Nephron (organoid): ENCODE data around the gene DDX31.
"Not testable (repeated sequence)": the region's sequence is repeated elsewhere in the genome, so short reads cannot be mapped to it uniquely, and the experiment has no call there.

Experiments
- H3K27ac Mint-ChIP-seq, 3 experiments: 2 replicates each; pipeline ENCODE4 v1.8.0; 2020; ENCODE audit warnings: mixed read lengths in 3 of 3, mild to moderate bottlenecking in 2 of 3, moderate library complexity in 1 of 3
- H3K27me3 Mint-ChIP-seq: 2 replicates; pipeline ENCODE4 v1.8.0; 2021; ENCODE audit warnings: low read depth, mild to moderate bottlenecking, moderate library complexity, mixed read lengths
- H3K36me3 Mint-ChIP-seq: 2 replicates; pipeline ENCODE4 v1.8.0; 2020; ENCODE audit warnings: low read depth, mixed read lengths
- H3K4me1 Mint-ChIP-seq: 2 replicates; pipeline ENCODE4 v1.8.0; 2020; ENCODE audit warnings: mixed read lengths
- H3K4me3 Mint-ChIP-seq, 3 experiments: 2 replicates each; pipeline ENCODE4 v1.8.0; 2020; ENCODE audit warnings: mild to moderate bottlenecking in 3 of 3, mixed read lengths in 3 of 3, moderate library complexity in 2 of 3
- H3K9me3 Mint-ChIP-seq: 2 replicates; pipeline ENCODE4 v1.8.0; 2020; ENCODE audit warnings: mixed read lengths
- TF ChIP-seq, protein P1 (sequence below), 3 experiments: fragments of 200-600 bp; sonication (generic); IDR thresholded peaks; one replicate each; pipeline ENCODE4 v1.5.0; 2021; ENCODE audit warnings: antibody characterized with exemption in 3 of 3; ENCODE audit not compliant: unreplicated experiment in 3 of 3

Gene DDX31

DNA sequence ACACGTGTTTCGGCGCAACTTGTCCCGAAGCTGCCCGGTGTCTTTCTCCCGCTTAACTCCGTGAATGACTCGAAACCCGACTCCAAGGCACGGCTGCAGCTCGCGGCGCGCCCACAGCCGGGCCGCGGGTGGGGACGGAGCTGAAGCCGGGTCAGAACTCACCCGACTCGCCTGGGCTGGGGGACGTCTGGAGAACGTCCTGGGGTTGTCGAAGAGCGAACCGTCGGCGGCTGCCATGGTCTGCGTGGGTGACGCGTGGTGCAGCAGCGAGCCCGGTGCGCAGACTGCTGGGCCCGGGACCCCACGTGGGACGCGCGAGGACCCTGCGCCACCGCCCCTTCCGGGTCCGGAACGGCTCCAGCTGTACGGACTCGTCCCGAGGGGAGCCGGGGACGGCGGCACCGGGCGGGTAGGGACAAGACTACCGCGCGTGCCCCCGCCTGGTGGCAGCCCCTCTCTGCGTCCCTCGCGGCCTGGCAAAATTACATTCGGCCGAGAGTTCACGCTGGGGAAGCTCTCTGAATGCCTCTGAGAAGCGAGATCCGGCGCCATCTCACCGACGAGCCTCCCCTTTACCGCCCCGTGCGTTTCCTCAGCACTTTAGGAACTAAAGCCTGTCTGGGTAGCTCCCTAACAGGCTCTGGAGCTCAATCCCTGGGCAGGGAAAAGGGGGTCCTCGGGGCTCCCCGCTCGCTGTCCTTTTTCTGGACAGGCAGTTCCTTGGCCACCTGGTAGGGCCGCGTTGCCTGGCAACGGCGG lies at the start of gene DDX31:
Gene DDX31 (minus strand): TSS at position 286 of the 759 bp plus-strand sequence. CDS start 49 bp downstream, at position 237.
- TF ChIP-seq, protein P1, sequence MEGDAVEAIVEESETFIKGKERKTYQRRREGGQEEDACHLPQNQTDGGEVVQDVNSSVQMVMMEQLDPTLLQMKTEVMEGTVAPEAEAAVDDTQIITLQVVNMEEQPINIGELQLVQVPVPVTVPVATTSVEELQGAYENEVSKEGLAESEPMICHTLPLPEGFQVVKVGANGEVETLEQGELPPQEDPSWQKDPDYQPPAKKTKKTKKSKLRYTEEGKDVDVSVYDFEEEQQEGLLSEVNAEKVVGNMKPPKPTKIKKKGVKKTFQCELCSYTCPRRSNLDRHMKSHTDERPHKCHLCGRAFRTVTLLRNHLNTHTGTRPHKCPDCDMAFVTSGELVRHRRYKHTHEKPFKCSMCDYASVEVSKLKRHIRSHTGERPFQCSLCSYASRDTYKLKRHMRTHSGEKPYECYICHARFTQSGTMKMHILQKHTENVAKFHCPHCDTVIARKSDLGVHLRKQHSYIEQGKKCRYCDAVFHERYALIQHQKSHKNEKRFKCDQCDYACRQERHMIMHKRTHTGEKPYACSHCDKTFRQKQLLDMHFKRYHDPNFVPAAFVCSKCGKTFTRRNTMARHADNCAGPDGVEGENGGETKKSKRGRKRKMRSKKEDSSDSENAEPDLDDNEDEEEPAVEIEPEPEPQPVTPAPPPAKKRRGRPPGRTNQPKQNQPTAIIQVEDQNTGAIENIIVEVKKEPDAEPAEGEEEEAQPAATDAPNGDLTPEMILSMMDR (IDR thresholded peaks at IDR 0.05; ENCODE audit: unreplicated experiment in 3 of 3) = no peak
- Mint-ChIP-seq H3K36me3 (peaks cover 12% of the 10 kb centered on the region), H3K27me3 (no peaks in the 10 kb centered on the region), H3K4me3 (peak within 1 kb of the TSS; percentile 91 to 98 (median 93)), H3K27ac (peak within 1 kb of the TSS; percentile 88 to 97 (median 96)), H3K9me3 (no peaks in the 10 kb centered on the region), H3K4me1 (peaks cover 32% of the 10 kb centered on the region)

DNA sequence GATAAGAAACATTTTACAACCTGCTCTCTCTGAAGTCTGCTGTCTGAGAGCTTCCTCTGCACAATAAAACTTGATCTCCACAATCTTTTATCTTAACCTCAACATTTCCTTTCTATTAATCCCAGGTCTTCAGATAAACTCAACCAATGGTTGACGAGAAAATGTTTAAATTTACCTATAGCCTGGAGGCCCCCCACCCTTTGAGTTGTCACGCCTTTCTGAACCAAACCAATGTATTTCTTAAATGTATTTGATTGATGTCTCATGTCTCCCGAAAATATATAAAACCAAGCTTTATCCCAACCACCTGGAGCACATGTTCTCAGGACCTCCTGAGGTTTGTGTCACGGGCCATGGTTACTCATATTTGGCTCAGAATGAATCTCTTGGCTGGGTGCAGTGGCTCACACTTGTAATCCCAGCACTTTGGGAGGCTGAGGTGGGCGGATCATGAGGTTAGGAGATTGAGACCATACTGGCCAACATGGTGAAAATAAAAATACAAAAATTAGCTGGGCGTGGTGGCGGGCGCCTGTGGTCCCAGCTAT lies 48.7 kb upstream of the DDX31 start:
- not testable (repeated sequence) for H3K36me3 Mint-ChIP-seq, H3K4me1 Mint-ChIP-seq, H3K9me3 Mint-ChIP-seq, H3K4me3 Mint-ChIP-seq, H3K27ac Mint-ChIP-seq, H3K27me3 Mint-ChIP-seq

- no peaks in the 10 kb centered on the region for H3K36me3 Mint-ChIP-seq
- no peaks in the 10 kb centered on the region for H3K9me3 Mint-ChIP-seq
- H3K4me1 Mint-ChIP-seq = peaks cover 6% of the 10 kb centered on the region
- TF ChIP-seq, protein P1 (IDR thresholded peaks at IDR 0.05; ENCODE audit: unreplicated experiment in 3 of 3) = no peak
- no peak overlapping the region for H3K4me3 Mint-ChIP-seq
- no peak overlapping the region for H3K27ac Mint-ChIP-seq
- H3K27me3 Mint-ChIP-seq = peaks cover 5% of the 10 kb centered on the region
Measured at GRCh38 chr9:132717326-132717945, 47.7 kb upstream of the DDX31 start.

DNA sequence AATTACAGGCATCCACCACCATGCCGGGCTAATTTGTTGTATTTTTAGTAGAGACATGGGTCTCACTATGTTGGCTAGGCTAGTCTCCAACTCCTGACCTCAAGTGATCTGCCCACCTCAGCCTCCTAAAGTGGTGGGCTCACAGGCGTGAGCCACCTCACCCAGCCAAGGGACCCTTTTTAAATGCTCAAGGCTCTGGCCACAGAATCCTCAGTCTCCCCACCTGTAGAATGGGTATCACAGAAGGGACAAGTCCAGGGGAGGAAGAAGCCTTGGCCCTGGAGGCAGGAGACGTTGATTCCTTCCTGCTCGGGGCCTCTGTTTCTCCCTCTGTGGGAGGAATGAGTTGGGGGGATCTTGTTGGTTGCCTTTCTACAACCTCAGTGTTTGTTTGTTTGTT lies 46.2 kb upstream of the DDX31 start:
- Mint-ChIP-seq H3K9me3 (no peaks in the 10 kb centered on the region), H3K36me3 (no peaks in the 10 kb centered on the region), H3K4me1 (peaks cover 6% of the 10 kb centered on the region), H3K27me3 (peaks cover 5% of the 10 kb centered on the region), H3K27ac (no peak overlapping the region), H3K4me3 (no peak overlapping the region)
- TF ChIP-seq, protein P1 (IDR thresholded peaks at IDR 0.05; ENCODE audit: unreplicated experiment in 3 of 3) = no peak

- no peaks in the 10 kb centered on the region for H3K36me3 Mint-ChIP-seq
Measured at GRCh38 chr9:132712753-132713152, 43.0 kb upstream of the DDX31 start.

GRCh38 chr9:132711846-132712245 lies 42.1 kb upstream of the DDX31 start:
- TF ChIP-seq, protein P1 (IDR thresholded peaks at IDR 0.05; ENCODE audit: unreplicated experiment in 3 of 3) = no peak
- H3K36me3 Mint-ChIP-seq = no peaks in the 10 kb centered on the region
- no peak overlapping the region for H3K4me3 Mint-ChIP-seq
- peaks cover 10% of the 10 kb centered on the region for H3K27me3 Mint-ChIP-seq
- no peak overlapping the region for H3K27ac Mint-ChIP-seq
- no peaks in the 10 kb centered on the region for H3K9me3 Mint-ChIP-seq
- H3K4me1 Mint-ChIP-seq = no peaks in the 10 kb centered on the region

More at GRCh38 chr9:132712753-132713152, 43.0 kb upstream of the DDX31 start:
- H3K4me1 Mint-ChIP-seq = no peaks in the 10 kb centered on the region
- H3K27me3 Mint-ChIP-seq = peaks cover 11% of the 10 kb centered on the region
- H3K9me3 Mint-ChIP-seq = no peaks in the 10 kb centered on the region
- no peak overlapping the region for H3K27ac Mint-ChIP-seq
- TF ChIP-seq, protein P1 (IDR thresholded peaks at IDR 0.05; ENCODE audit: unreplicated experiment in 3 of 3) = no peak
- no peak overlapping the region for H3K4me3 Mint-ChIP-seq

- not testable (repeated sequence) for H3K9me3 Mint-ChIP-seq, H3K36me3 Mint-ChIP-seq, H3K27ac Mint-ChIP-seq, H3K4me1 Mint-ChIP-seq, H3K4me3 Mint-ChIP-seq
- H3K27me3 Mint-ChIP-seq = peaks cover 10% of the 10 kb centered on the region
Measured at GRCh38 chr9:132711152-132711551, 41.4 kb upstream of the DDX31 start.
